GM11168 (cell line): ENCODE measurements around the gene FLYWCH2.

Source experiments
- in situ Hi-C: fragments of 300-500 bp; cut with MboI; formaldehyde crosslinking; loops from one replicate; pipeline ENCODE4 v1.12.0; 2022; ENCODE audit warnings: low sequenced_read_pairs; ENCODE audit not compliant: unreplicated experiment

Gene FLYWCH2

GRCh38 chr16:2874912-2875362 is 8.1 kb upstream of the FLYWCH2 start:
- in situ Hi-C loops, result loop anchor here (5.0 kb wide), 1 partner anchor 47 kb away; no protein-coding TSS in a partner anchor

GRCh38 chr16:2879854-2880508 is 3.0 kb upstream of the FLYWCH2 start:
- in situ Hi-C loops, result loop anchor here (5.0 kb wide), 1 partner anchor 42 kb away; no protein-coding TSS in a partner anchor

- in situ Hi-C loops, result no loop called here
Measured at GRCh38 chr16:2881783-2882649, 999 bp upstream of the FLYWCH2 start.

GRCh38 chr16:2883458-2883908 is 468 bp downstream of the FLYWCH2 start:
- in situ Hi-C loops, result no loop called here

- in situ Hi-C loops, result no loop called here
Measured at GRCh38 chr16:2884041-2884451, 1.0 kb downstream of the FLYWCH2 start.

- in situ Hi-C loops, result no loop called here
Measured at GRCh38 chr16:2894231-2894630, 11.2 kb downstream of the FLYWCH2 start.

GRCh38 chr16:2895813-2896212 is 12.8 kb downstream of the FLYWCH2 start:
- in situ Hi-C loops, result no loop called here

- in situ Hi-C loops, result no loop called here
Measured at GRCh38 chr16:2896480-2897010, 13.5 kb downstream of the FLYWCH2 start.

GRCh38 chr16:2897110-2897509 is 14.1 kb downstream of the FLYWCH2 start:
- in situ Hi-C loops, result no loop called here

- in situ Hi-C loops, result no loop called here
Measured at GRCh38 chr16:2898831-2899563, 16.0 kb downstream of the FLYWCH2 start.

GRCh38 chr16:2899564-2900072 is 16.6 kb downstream of the FLYWCH2 start:
- in situ Hi-C loops, result no loop called here

- in situ Hi-C loops, result no loop called here
Measured at GRCh38 chr16:2900526-2901075, 17.6 kb downstream of the FLYWCH2 start.

- in situ Hi-C loops, result no loop called here
Measured at GRCh38 chr16:2902337-2903130, 19.5 kb downstream of the FLYWCH2 start.

GRCh38 chr16:2904100-2904921 is 21.3 kb downstream of the FLYWCH2 start:
- in situ Hi-C loops, result no loop called here

- in situ Hi-C loops, result no loop called here
Measured at GRCh38 chr16:2904922-2905240, 21.9 kb downstream of the FLYWCH2 start.

GRCh38 chr16:2905241-2905987 is 22.4 kb downstream of the FLYWCH2 start:
- in situ Hi-C loops, result no loop called here

GRCh38 chr16:2905988-2906387 is 23.0 kb downstream of the FLYWCH2 start:
- in situ Hi-C loops, result no loop called here
